Measurements from ENCODE around the gene CCNB2. TPM values are rescaled to one million over a fixed set of nuclear protein-coding genes. Genes with fewer than 3 reads are reported as not detected.

The CCNB2 gene
- total and polyA plus RNA-seq, 9 of the 15 experiments (the other 6 are each of a cell fraction or from before 2014, with no cell fraction given) = 84.8 to 266 (median 124) TPM

- no peak for TF ChIP-seq E2F8 (IDR thresholded peaks at IDR 0.05; ENCODE audit: low read depth, partially characterized antibody)
- no peak for TF ChIP-seq ZBTB7A (IDR thresholded peaks at IDR 0.05; ENCODE audit: borderline replicate concordance, control insufficient read depth, low read depth, low read length)
- no peak for TF ChIP-seq RBM25 (IDR thresholded peaks at IDR 0.05; ENCODE audit: low read depth, low read length, severe bottlenecking)
- no peak for TF ChIP-seq TBL1XR1 (IDR thresholded peaks at IDR 0.05; ENCODE audit: low read length in 2 of 2)
- TF ChIP-seq SNIP1 (IDR thresholded peaks at IDR 0.05; ENCODE audit: low read depth) = no peak
- TF ChIP-seq CBX3 (IDR thresholded peaks at IDR 0.05; ENCODE audit: borderline replicate concordance in 1 of 2, low read length in 2 of 2) = no peak
These were observed 43.3 kb downstream of the CCNB2 start (continued) for GRCh38 chr15:59148153-59148833.

GRCh38 chr15:59150185-59150584 is 45.2 kb downstream of the CCNB2 start:
- TF ChIP-seq HDAC6 (IDR thresholded peaks at IDR 0.05; ENCODE audit: low read depth, low read length) (no peak), TGIF2 (CRISPR knock-in tag; IDR thresholded peaks at IDR 0.05) (no peak), PHTF2 (CRISPR knock-in tag; IDR thresholded peaks at IDR 0.05) (no peak)
- Histone ChIP-seq H3K4me2 (ENCODE audit: insufficient read depth, low read length) (no peak overlapping the region), H3K27me3 (ENCODE audit: control insufficient read depth in 2 of 2, insufficient read depth in 2 of 2, low read length in 2 of 2) (peaks cover 27 to 28% of the 10 kb centered on the region in 2 experiments), H3K79me2 (ENCODE audit: control insufficient read depth, insufficient read depth, low read length) (no peaks in the 10 kb centered on the region), H3K4me3 (no peak overlapping the region), H2AFZ (ENCODE audit: low read depth, low read length) (no peak overlapping the region), H3K36me3 (ENCODE audit: control insufficient read depth, insufficient read depth, low read length) (no peaks in the 10 kb centered on the region), H3K27ac (ENCODE audit: extremely low read depth, low read depth, low read length) (no peak overlapping the region), H3K9ac (ENCODE audit: insufficient read depth in 1 of 2, low read depth in 2 of 2, low read length in 2 of 2) (no peak overlapping the region), H3K4me1 (replicated peaks in 1 of 2; ENCODE audit: control insufficient read depth in 2 of 2, insufficient read depth in 2 of 2, low read length in 2 of 2) (no peaks in the 10 kb centered on the region), H3K9me3 (replicated peaks; ENCODE audit: control insufficient read depth, insufficient read depth, low read depth, low read length) (no peaks in the 10 kb centered on the region), H4K20me1 (replicated peaks; ENCODE audit: control insufficient read depth, insufficient read depth, low read length) (no peaks in the 10 kb centered on the region), H3K9me1 (ENCODE audit: control insufficient read depth, insufficient read depth, low read length) (no peaks in the 10 kb centered on the region)
- no TSS peak for BruUV-seq (replicated peaks)
- DNase-seq (ENCODE audit: extremely low read depth in 1 of 4, low spot score in 3 of 4) (no peak), FAIRE-seq (no peak), ATAC-seq (no peak)
- intact Hi-C loops (cut with micrococcal nuclease) (no loop called here), in situ Hi-C loops (cut with MboI) (loop anchor here (5.0 to 10.0 kb wide), 2 partner anchors 342 to 925 kb away; no protein-coding TSS in a partner anchor)
- POLR2A ChIA-PET = no interaction called here
- CTCF ChIA-PET (ENCODE audit: low intra/inter-chr PET ratio) = no interaction called here
- WGBS (ENCODE audit: insufficient coverage, low coverage, missing lambda C conversion rate) = 14% methylated on average over 2 of the region's 2 CpGs
